SK-N-MC (cell line): ENCODE measurements around the gene MAD2L1BP.

Source experiments
- EZH2 ChIP-seq: fragments of 200-600 bp; sonication (generic); IDR thresholded peaks from one replicate; pipeline ENCODE4 v1.6.1; 2017; ENCODE audit warnings: antibody characterized with exemption
- POLR2AphosphoS5 ChIP-seq: IDR thresholded peaks from 2 replicates; pipeline ENCODE4 v1.6.1; 2012; ENCODE audit warnings: mild to moderate bottlenecking, low read depth, low read length, borderline replicate concordance

GRCh38 chr6:43608310-43608763 lies 27.3 kb upstream of the MAD2L1BP start:
- TF ChIP-seq EZH2 = no peak
- no peak for TF ChIP-seq POLR2AphosphoS5
